ENCODE data around the gene TNFAIP8L2.
A peak's percentile ranks its signal among the peaks of the same experiment; 100 is the strongest.
"Not testable (repeated sequence)": the region's sequence is repeated elsewhere in the genome, so short reads cannot be mapped to it uniquely, and the experiment has no call there.

TNFAIP8L2 gene

DNA sequence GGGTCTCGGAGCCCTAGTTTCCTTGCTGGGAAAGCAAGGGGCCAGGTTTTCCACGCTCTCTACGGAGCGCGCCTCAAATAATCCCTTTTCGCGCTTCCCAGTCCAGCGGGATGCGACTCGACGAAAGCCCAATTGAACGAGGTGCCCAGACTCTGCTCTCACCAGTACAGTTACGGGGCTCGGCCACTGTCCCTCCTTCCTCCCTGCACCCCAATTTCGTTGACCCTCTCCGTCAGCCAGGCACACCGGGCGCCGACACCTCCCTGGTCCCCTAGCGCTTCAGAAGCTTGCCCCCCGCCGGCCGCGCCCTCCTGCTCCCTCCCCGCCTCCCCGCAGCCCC is 10.4 kb upstream of the TNFAIP8L2 start:
- DNase-seq (ENCODE audit: low spot score), result no peak

GRCh38 chr1:151146412-151147131 is 9.9 kb upstream of the TNFAIP8L2 start, which contains the start of gene SEMA6C:
TSS of gene SEMA6C (minus strand) at chr1:151146631. CDS start at chr1:151142621, 4,010 bp downstream.
- DNase-seq (ENCODE audit: low spot score), result peak; percentile 96

DNA sequence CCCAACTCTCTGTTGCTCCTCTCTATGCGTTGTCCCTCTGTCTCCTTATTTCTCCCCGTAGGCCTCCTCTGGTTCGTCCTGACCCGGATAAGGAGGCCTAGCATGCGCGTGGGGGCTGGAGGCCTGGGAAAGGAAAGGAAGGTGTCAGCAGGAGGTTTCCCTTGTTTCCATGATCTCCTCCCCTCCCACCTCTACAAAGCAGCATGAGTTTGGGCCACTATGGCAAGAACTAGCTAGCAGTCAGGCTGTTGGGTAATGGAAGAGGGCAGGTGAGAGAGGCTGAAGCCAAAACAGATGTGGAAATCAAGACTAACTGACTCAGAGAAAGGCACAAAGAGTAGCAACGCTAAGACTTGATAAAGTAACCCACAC is 9.3 kb upstream of the TNFAIP8L2 start:
- DNase-seq (ENCODE audit: low spot score), result no peak

GRCh38 chr1:151147665-151148064 is 8.8 kb upstream of the TNFAIP8L2 start:
- no peak for DNase-seq (ENCODE audit: low spot score)

DNA sequence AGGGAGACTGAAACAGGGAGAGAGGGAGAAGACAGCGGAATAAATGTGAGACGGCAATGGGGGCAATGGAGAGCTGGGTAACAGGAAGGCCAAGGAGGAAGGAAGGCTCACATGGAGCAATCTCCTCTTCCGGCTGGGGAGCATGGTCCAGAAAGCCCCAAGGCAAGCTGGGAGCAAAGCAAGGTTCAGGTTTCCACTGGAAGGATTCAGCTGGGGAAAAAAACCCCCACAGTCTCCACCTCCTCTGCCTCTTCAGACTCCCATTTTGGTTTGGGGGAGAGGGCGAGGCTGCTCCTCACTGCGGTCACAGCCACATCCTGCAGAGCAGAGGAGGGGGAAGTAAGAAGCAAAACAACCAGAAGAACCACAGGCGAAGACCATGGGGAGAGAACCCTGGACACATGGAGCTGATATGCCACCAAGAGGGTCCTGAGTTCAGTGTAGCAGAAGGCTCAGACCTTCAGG is 650 bp downstream of the TNFAIP8L2 start:
- no peak for DNase-seq (ENCODE audit: low spot score)

DNA sequence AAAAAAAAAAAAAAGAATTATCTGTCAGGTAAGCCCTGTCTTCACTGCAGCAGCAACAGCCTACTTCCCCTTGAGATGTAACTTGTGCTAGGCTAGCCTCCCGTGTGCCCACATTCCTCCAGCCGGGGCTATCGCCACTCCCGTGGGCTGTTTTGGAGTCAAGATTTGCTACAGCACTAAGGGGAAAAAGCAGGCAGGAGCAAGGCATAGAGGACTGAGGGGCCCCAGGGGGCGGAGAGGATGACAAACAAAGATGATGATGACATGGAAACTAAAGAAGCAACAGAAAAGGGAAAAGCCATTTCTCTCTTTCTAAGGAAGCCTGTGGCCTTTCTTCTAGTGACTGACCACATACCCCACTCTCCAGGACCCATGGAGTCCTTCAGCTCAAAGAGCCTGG is 1.9 kb downstream of the TNFAIP8L2 start:
- DNase-seq (ENCODE audit: low spot score), result no peak

DNA sequence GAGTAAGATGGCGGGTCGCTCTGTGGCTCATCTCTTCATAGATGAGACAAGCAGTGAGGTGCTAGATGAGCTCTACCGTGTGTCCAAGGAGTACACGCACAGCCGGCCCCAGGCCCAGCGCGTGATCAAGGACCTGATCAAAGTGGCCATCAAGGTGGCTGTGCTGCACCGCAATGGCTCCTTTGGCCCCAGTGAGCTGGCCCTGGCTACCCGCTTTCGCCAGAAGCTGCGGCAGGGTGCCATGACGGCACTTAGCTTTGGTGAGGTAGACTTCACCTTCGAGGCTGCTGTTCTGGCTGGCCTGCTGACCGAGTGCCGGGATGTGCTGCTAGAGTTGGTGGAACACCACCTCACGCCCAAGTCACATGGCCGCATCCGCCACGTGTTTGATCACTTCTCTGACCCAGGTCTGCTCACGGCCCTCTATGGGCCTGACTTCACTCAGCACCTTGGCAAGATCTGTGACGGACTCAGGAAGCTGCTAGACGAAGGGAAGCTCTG is 2.4 kb downstream of the TNFAIP8L2 start:
- DNase-seq (ENCODE audit: low spot score), result no peak

DNA sequence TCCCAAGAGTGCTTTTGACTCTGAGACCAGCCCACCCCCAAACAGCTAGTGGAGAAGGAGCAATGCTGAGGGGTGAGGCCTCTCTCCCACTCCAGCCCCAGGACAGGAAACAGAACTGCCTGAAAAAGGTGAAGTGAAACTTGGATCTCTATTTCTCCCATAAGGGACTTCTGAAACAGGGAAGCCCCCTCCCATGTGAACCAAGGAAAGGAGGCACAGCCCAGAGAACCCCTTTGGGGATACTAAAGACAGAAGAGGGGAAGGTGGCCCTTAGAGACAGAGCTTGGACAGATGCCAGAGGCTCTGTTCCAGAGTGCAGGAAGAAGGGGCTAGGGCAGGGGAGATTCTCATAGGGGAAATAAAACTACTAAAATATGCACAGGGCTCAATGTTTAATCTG is 2.9 kb downstream of the TNFAIP8L2 start:
- DNase-seq (ENCODE audit: low spot score), result no peak

DNA sequence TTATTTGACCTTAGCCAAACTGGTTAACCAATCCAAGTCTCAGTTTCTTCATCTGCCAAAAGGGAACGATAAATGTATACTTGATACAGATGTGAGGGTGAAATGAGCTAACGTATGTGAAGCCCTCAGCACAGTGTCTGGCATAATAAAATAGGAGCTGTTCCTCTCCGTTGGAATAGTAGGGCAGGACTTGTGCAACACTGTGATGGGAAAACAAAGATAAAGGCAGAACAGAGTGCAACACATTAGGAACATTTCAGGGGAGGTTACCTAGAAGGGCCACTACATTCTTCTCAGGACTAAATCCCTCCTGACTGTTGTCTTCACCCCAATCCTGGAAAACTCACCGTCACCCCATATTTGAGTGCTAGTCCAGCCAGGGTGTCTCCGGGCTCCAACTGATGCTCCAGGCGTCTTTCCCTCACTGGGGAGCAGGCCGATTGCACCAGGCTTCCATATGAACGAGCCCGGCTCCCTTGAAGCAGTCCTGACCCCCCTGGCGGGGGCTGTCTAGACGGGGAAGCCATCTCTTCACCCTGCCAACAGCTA is 8.4 kb downstream of the TNFAIP8L2 start:
- no peak for DNase-seq (ENCODE audit: low spot score)

DNA sequence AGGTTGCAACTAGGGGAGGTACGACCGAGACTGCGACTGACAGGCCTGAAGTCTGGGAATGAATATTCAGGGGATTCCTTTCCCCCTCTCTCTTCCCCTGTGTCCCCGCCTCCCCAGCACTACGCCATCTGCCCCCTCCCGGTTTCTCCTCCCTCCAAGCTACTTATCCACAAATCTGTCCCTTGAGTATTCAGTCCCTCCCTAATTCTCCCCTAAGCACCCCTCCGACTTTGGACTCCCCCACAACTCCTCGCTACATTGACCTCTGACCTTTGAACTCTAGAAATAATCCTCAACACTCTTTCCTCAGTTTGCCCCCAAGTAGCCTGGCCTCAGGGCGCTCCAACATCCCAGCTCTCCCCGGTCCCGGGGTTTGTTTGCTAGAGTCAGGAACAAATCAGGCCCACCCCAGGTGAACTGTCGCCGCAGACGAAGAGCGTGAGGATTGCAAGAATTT is 8.9 kb downstream of the TNFAIP8L2 start:
- DNase-seq (ENCODE audit: low spot score), result peak; percentile 68

- peak; percentile 97 for DNase-seq (ENCODE audit: low spot score)
Observed at GRCh38 chr1:151165738-151166504, 9.5 kb downstream of the TNFAIP8L2 start, which contains the start of the genes LYSMD1 and SCNM1. TSS of gene LYSMD1 (minus strand) at chr1:151165902. CDS start at chr1:151165258, 644 bp downstream. TSS of gene SCNM1 (plus strand) at chr1:151166144. CDS start at chr1:151166153, 9 bp downstream.

- peak; percentile 79 for DNase-seq (ENCODE audit: low spot score)
Observed at GRCh38 chr1:151166505-151166956, 10.1 kb downstream of the TNFAIP8L2 start.

DNA sequence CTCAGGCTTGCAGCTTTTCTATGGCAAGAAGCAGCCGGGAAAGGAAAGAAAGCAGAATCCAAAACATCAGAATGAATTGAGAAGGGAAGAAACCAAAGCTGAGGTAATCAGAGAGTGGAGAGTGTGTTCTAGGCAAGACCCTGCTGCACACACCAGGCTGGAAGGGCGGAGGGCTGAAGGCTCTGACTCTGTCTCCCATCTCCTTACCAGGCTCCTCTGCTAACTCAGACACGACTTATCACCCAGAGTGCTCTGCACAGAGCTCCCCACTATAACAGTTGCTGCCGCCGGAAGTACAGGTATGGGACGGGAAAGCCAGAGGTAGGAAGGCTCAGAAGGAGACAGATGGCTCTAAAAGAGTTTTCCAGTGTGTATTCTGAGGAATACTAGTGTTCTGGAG is 10.7 kb downstream of the TNFAIP8L2 start:
- DNase-seq (ENCODE audit: low spot score), result no peak

DNA sequence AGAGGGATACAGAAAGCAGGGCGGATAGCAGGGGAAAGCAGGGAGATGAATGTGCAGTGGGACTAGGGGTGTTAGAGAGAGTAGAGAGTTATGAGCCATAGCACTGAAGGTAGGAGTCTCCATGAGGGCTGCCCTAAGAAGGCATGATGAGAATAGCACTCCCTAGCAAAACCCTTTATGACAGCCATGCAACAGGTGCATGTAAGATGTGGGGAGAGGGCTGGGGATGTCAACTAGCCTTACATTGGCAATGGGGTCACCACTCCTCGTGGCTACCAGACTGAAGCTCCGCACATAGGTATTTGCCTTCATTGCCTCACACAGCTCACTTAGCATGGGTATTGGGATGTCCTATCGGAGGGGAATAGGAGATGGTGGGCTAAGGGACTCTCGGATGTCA is 14.7 kb downstream of the TNFAIP8L2 start:
- DNase-seq (ENCODE audit: low spot score), result no peak

DNA sequence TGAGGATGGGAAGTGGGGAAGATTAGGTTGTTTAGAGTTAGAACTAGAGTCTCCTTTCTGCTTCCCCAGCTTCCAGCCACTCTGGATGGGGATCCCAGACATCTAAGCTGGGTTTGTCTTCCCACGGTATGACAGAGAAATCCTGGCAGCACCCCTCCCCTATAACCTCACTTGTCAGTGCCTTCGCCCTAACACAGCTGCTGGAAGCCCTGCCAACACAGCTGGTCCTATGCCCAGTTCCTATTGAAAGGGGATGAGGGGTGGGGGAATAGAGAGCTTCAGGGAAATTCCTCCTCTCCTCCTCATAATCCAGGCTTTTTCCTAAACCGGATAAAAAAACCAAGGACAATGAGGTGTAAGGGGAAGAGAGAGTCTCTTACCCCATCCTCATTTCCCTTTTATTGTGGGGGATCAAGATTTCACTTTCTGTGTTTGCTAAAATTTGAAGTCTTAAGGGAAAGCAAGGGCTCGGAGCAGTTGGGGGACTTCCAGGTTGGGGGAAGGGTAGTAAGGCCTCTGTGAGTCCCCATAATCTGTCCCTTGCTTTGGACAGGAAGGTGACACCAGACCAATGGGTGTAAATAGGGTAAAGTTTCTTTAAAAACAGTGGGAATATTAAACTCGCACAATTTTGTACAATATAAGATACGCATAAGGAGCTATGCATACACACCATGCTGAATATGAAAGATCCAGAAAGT is 18.7 kb downstream of the TNFAIP8L2 start:
- no peak for DNase-seq (ENCODE audit: low spot score)

DNA sequence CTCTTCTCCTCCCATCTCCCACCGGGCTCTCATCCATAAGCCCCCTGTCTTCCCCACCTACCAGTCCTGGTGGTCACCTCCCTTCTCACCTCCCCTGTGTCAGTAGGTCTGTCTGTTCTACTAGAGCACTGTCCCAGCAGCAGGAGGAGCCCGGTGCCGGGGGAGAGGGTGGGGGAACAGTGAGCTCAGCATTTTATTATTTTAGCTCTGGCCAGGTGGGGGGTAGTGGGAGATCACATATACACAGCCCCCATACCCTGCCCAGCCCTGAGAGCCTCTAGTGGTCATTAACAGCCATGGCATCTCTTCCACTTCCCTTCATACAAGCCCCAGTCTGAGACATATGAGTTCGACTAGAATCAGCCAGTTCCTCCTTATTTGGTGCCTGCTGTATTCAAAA is 19.4 kb downstream of the TNFAIP8L2 start, which contains the start of gene TMOD4:
TSS of gene TMOD4 (minus strand) at position 119 of the 400 bp plus-strand sequence. CDS start 1,106 bp downstream, outside the sequence.
- peak; percentile 22 for DNase-seq (ENCODE audit: low spot score)

GRCh38 chr1:151176514-151177045 is 20.1 kb downstream of the TNFAIP8L2 start:
- no peak for DNase-seq (ENCODE audit: low spot score)

DNA sequence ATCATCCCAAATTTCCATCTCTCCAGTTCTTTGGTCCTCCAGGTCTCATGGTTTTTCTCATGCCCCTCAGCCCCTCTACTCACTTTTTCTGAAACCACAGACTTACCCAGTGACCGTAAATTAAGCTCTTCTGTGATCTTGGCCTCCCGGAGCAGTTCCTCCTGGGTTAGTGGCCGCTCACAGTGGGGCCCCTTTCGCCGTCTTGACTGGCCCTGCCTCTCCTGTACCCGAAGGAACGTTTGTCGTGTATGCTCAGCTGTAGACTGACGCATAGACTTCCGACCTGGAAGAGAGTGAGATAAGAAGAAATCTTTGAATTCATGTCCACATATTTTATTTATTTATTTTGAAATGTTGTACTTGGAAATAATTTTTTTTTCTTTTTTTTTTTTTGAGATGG is 27.8 kb downstream of the TNFAIP8L2 start:
- DNase-seq (ENCODE audit: low spot score), result no peak

GRCh38 chr1:151187205-151187604 is 30.8 kb downstream of the TNFAIP8L2 start:
- DNase-seq (ENCODE audit: low spot score), result no peak

DNA sequence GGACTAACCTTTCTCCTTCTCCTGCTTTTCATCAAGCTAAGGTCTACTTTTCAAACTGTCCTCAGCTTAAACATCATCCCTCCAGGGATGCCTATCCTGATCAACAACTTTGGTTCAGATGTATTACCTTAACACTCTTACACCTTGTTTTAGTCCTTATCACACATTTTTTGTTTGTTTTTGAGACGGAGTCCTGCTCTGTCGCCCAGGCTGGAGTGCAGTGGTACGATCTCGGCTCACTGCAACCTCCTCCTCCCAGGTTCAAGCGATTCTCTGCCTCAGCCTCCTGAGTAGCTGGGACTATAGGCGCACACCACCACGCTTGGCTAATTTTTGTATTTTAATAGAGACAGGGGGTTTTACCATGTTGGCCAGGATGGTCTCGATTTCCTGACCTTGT is 32.2 kb downstream of the TNFAIP8L2 start:
- not testable (repeated sequence) for DNase-seq (ENCODE audit: low spot score)

DNA sequence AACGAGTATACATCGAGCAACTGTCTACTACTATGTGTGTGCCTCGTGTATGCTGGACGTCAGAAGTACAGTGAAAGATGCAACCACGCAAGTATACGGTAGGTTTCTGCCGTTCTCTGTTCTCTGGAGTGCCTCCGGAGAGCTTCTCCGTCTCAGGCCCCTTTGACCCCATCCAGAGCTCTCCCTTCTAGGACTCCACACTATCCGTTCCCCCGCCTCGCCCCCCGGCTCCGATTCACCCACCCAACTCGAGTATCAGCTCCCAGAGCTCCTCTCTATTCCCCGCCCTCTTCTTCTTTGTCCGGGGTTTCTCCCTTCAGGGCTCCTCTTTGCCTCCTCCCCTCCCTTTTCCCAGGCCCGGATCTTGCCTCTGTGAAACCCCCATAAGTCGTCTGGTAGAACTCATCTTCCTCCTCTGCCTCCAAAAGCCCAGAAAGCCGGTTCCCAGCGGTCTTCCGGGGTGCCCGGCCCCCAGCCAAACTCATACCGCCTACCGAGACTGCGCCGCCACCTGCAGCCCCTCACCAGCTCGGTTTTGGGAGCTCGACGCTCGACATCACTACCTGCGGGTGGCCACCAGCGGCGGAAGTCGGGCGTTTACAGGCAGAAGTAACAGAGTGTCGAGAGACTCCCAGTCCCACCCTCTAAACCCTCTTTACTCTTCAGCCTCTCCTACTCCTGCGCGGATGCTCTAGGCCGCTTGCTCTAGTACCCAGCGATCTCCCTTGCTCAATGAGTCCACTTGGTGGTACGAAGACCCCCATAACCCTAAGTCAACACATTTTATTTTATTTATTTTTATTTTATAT is 33.4 kb downstream of the TNFAIP8L2 start, which contains the start of gene VPS72:
TSS of gene VPS72 (minus strand) at position 561 of the 809 bp plus-strand sequence. CDS start at position 485, 76 bp downstream.
- DNase-seq (ENCODE audit: low spot score), result peak; percentile 91
